Adrenal gland (tissue), 12 donors: ENCODE results near the gene SEMA5A. TPM values are rescaled to one million over a fixed set of nuclear protein-coding genes. Genes with fewer than 3 reads are reported as not detected.

ENCODE experiments used
- DNase-seq, 7 donors: peaks; one replicate each; pipeline ENCODE4 v3.0.0-alpha.2; 2019 to 2020
- H3K27ac ChIP-seq, 5 donors: fragments of 200-600 bp; sonication (generic) in 4 of 5; 1 replicate in 3 of 5; 2 replicates in 2 of 5; pipeline versions ENCODE4 v1.5.1 to v1.8.0; 2016 to 2020; ENCODE audit warnings: mild to moderate bottlenecking in 1 of 5
- H3K27me3 ChIP-seq: fragments of 200-600 bp; 2 replicates; pipeline ENCODE4 v1.8.0; 2021
- H3K36me3 ChIP-seq, 2 donors: fragments of 200-600 bp; replicated peaks in 1 of 2; 1 replicate in 1 of 2; 2 replicates in 1 of 2; pipeline versions ENCODE4 v1.5.1 to v1.8.0; 2018 to 2022
- H3K4me1 ChIP-seq, 2 donors: fragments of 200-600 bp; replicated peaks in 1 of 2; 1 replicate in 1 of 2; 2 replicates in 1 of 2; pipeline versions ENCODE4 v1.5.1 to v1.8.0; 2018 to 2021
- H3K4me3 ChIP-seq, 4 donors: fragments of 200-600 bp; sonication (generic) in 3 of 4; one replicate each; pipeline ENCODE4 v1.5.1; 2016 to 2018
- H3K9me3 ChIP-seq, 3 donors: fragments of 200-600 bp; sonication (generic) in 1 of 3; replicated peaks in 1 of 3; 1 replicate in 2 of 3; 2 replicates in 1 of 3; pipeline versions ENCODE4 v1.5.1 to v1.8.0; 2016 to 2021
- CTCF ChIP-seq, 6 experiments: fragments of 450-650 bp in 4 of 6; fragments of 200-600 bp in 2 of 6; sonication (generic) in 1 of 6; IDR thresholded peaks; 1 replicate in 5 of 6; 2 replicates in 1 of 6; pipeline versions ENCODE4 v1.5.1 to v1.8.0; 2016 to 2021; ENCODE audit warnings: antibody characterized with exemption in 6 of 6, mild to moderate bottlenecking in 2 of 6, moderate library complexity in 1 of 6
- POLR2A ChIP-seq, 2 donors: fragments of 450-650 bp; IDR thresholded peaks; one replicate each; pipeline ENCODE4 v1.6.1; 2017; ENCODE audit warnings: antibody characterized with exemption in 2 of 2, mild to moderate bottlenecking in 2 of 2, moderate library complexity in 1 of 2
- WGBS, 4 donors: extraction: QIAGEN DNeasy Blood & Tissue Kit in 2 of 4; methylation state at CpG; one replicate each; pipeline versions ENCODE4 v1.1.5 to v1.1.7; 2013 to 2017; 5-methylcytosine and 5-hydroxymethylcytosine counted together
- intact Hi-C, 2 donors: fragments of 100-400 bp; cut with DNase I; formaldehyde crosslinking; loops; one replicate each; pipeline versions ENCODE4 v1.14.1 to v1.15.0; 2022 to 2023
- polyA plus RNA-seq, 3 donors: library from polyadenylated mRNA; stranded (reverse); fragments of 200-250 nt in 2 of 3; fragments of 350-450 nt in 1 of 3; fragmentation: Illumina TruSeq in 1 of 3; extraction: RNeasy Lipid Tissue Mini Kit (QIAGEN cat#74804) in 1 of 3; gene quantifications; one replicate each; pipeline ENCODE4 v1.2.3, GENCODE V29; 2013 to 2014
- total RNA-seq, 9 donors: library from RNA; depleted of rRNA in 4 of 9; stranded (reverse); fragments of >200 nt in 4 of 9; fragments of 120-200 nt in 1 of 9; fragmentation: NEBNext Ultra II Directional in 1 of 9; extraction: Animal tissue kit (Norgen Biotek cat#: 25700) in 1 of 9; gene quantifications; one replicate each; pipeline versions ENCODE4 v1.1.0 to v1.2.4, GENCODE V29; 2013 to 2023
- donor health status: healthy with polysubstance abuse.
- donor health status: Bipolar disorder and iron deficiency.
- donor health status: DM: yes; HTN: yes; CAD: no.
- donor health status: DM: no; HTN: no; CAD: no.
- donor health status: DM: no; HTN: no; CAD: no.
- donor health status: DM: yes; HTN: yes; CAD: no.

Gene SEMA5A
- total and polyA plus RNA-seq, 12 donors, result 0.40 to 6.0 (median 2.6) TPM

- WGBS, 4 donors, result 81 to 89% (median 82%) methylated on average over 5 of the region's 5 CpGs
- H3K4me3 ChIP-seq, result no peak overlapping the region
- no peak overlapping the region for H3K27ac ChIP-seq
- intact Hi-C loops, result no loop called here
- H3K4me1 ChIP-seq, result no peaks in the 10 kb centered on the region
- no peak for TF ChIP-seq POLR2A (IDR thresholded peaks at IDR 0.05)
- TF ChIP-seq CTCF (IDR thresholded peaks at IDR 0.05), result no peak
- no peak for DNase-seq
- no peaks in the 10 kb centered on the region for H3K36me3 ChIP-seq
- H3K9me3 ChIP-seq, result no peaks in the 10 kb centered on the region
- no peaks in the 10 kb centered on the region for H3K27me3 ChIP-seq
These were observed 281.6 kb downstream of the SEMA5A start for GRCh38 chr5:9264301-9264700.

GRCh38 chr5:9263656-9264055, 282.2 kb downstream of the SEMA5A start:
- Histone ChIP-seq H3K27me3 (no peaks in the 10 kb centered on the region), H3K9me3 (no peaks in the 10 kb centered on the region), H3K36me3 (no peaks in the 10 kb centered on the region), H3K4me1 (no peaks in the 10 kb centered on the region), H3K27ac (no peak overlapping the region), H3K4me3 (no peak overlapping the region)
- intact Hi-C loops, result no loop called here
- WGBS, 4 donors, result 78 to 89% (median 85%) methylated on average over 2 of the region's 2 CpGs
- no peak for DNase-seq
- TF ChIP-seq POLR2A (IDR thresholded peaks at IDR 0.05) (no peak), CTCF (IDR thresholded peaks at IDR 0.05) (no peak)

GRCh38 chr5:9251379-9251980, 294.4 kb downstream of the SEMA5A start:
- WGBS, 4 donors, result 84 to 93% (median 87%) methylated on average over 2 of the region's 2 CpGs
- DNase-seq, result no peak
- H3K4me1 ChIP-seq, result no peaks in the 10 kb centered on the region
- H3K9me3 ChIP-seq, result no peaks in the 10 kb centered on the region
- H3K27me3 ChIP-seq, result no peaks in the 10 kb centered on the region
- no peak overlapping the region for H3K4me3 ChIP-seq
- TF ChIP-seq CTCF (IDR thresholded peaks at IDR 0.05) (no peak), POLR2A (IDR thresholded peaks at IDR 0.05) (no peak)
- no peak overlapping the region for H3K27ac ChIP-seq
- intact Hi-C loops, result no loop called here
- no peaks in the 10 kb centered on the region for H3K36me3 ChIP-seq

- Histone ChIP-seq H3K36me3 (no peaks in the 10 kb centered on the region), H3K4me1 (no peaks in the 10 kb centered on the region), H3K27me3 (no peaks in the 10 kb centered on the region), H3K4me3 (no peak overlapping the region), H3K9me3 (no peaks in the 10 kb centered on the region), H3K27ac (no peak overlapping the region)
- intact Hi-C loops, result no loop called here
- WGBS, 4 donors, result 74 to 85% (median 76%) methylated on average over 3 of the region's 3 CpGs
- no peak for DNase-seq
- no peak for TF ChIP-seq CTCF (IDR thresholded peaks at IDR 0.05)
- no peak for TF ChIP-seq POLR2A (IDR thresholded peaks at IDR 0.05)
These were observed 296.6 kb downstream of the SEMA5A start for GRCh38 chr5:9249231-9249630.
